K562 (cell line): ENCODE measurements around the gene DYRK1A. TPM values are rescaled to one million over a fixed set of nuclear protein-coding genes. Genes with fewer than 3 reads are reported as not detected.

Experiments used
- C11orf30 ChIP-seq: fragments of 450-650 bp; IDR thresholded peaks from 2 replicates; pipeline ENCODE4 v1.6.1; 2016; ENCODE audit warnings: low read depth, mild to moderate bottlenecking
- CBFB ChIP-seq: sonication (generic); formaldehyde crosslinking; IDR thresholded peaks from 2 replicates; pipeline ENCODE4 v1.4.0; 2020; ENCODE audit warnings: mild to moderate bottlenecking, missing genetic modification reagents
- CEBPG ChIP-seq, 3 experiments: fragments of 200-800 bp in 1 of 3; sonication (Bioruptor generic) in 1 of 3; sonication (generic) in 1 of 3; formaldehyde crosslinking in 1 of 3; IDR thresholded peaks in 2 of 3; conservative IDR thresholded peaks in 1 of 3; 2 replicates each; pipeline versions ENCODE4 v1.6.1 to v1.8.0; 2016 to 2022; ENCODE audit warnings: missing compliant biosample characterization in 2 of 3, missing genetic modification characterization in 2 of 3, mild to moderate bottlenecking in 1 of 3, missing genetic modification reagents in 1 of 3
- GABPB1 ChIP-seq: sonication (generic); formaldehyde crosslinking; IDR thresholded peaks from 2 replicates; pipeline ENCODE4 v1.8.0; 2022; ENCODE audit warnings: mild to moderate bottlenecking, missing genetic modification reagents
- HIVEP1 ChIP-seq: fragments of 250-450 bp; sonication (Bioruptor Pico); IDR thresholded peaks from 2 replicates; pipeline ENCODE4 v1.4.0; 2020; ENCODE audit warnings: mild to moderate bottlenecking
- HNRNPK ChIP-seq: fragments of 200-400 bp; formaldehyde crosslinking; IDR thresholded peaks from one replicate; pipeline ENCODE4 v1.6.1; 2018; ENCODE audit warnings: mild to moderate bottlenecking, low read depth, low read length; ENCODE audit not compliant: poor library complexity, severe bottlenecking
- MAZ ChIP-seq, 2 experiments: fragments of 450-650 bp in 1 of 2; sonication (generic) in 1 of 2; formaldehyde crosslinking; IDR thresholded peaks in 1 of 2; conservative IDR thresholded peaks in 1 of 2; 2 replicates each; pipeline versions ENCODE4 v1.4.0 to v1.5.0; 2020; ENCODE audit warnings: mild to moderate bottlenecking in 1 of 2, missing genetic modification reagents in 1 of 2
- NRF1 ChIP-seq, 2 experiments: fragments of 450-650 bp; IDR thresholded peaks in 1 of 2; conservative IDR thresholded peaks in 1 of 2; 2 replicates each; pipeline ENCODE4 v1.6.1; 2014; ENCODE audit warnings: mild to moderate bottlenecking in 2 of 2
- PHF8 ChIP-seq: fragments of 200-600 bp; sonication (generic); IDR thresholded peaks from 2 replicates; pipeline ENCODE4 v1.6.1; 2012; ENCODE audit warnings: mixed run types, mild to moderate bottlenecking, inconsistent platforms, low read length, moderate library complexity, borderline replicate concordance
- POLR2G ChIP-seq: fragments of 200-400 bp; formaldehyde crosslinking; IDR thresholded peaks from 2 replicates; pipeline ENCODE4 v1.6.1; 2017; ENCODE audit warnings: low read depth, mild to moderate bottlenecking, antibody characterized with exemption, low read length, moderate library complexity
- YBX1 ChIP-seq: fragments of 450-650 bp; IDR thresholded peaks from 2 replicates; pipeline ENCODE4 v1.7.1; 2016; ENCODE audit warnings: mild to moderate bottlenecking
- ZNF232 ChIP-seq: sonication (generic); formaldehyde crosslinking; IDR thresholded peaks from 2 replicates; pipeline ENCODE4 v1.8.0; 2022; ENCODE audit warnings: mild to moderate bottlenecking, missing genetic modification reagents
- ZNF354B ChIP-seq: fragments of 250-450 bp; sonication (Bioruptor Pico); IDR thresholded peaks from 2 replicates; pipeline ENCODE4 v1.4.0; 2020
- ZNF586 ChIP-seq: fragments of 450-650 bp; formaldehyde crosslinking; conservative IDR thresholded peaks from 2 replicates; pipeline ENCODE4 v1.4.0; 2020; ENCODE audit warnings: mild to moderate bottlenecking, moderate library complexity
- ZNF76 ChIP-seq: fragments of 250-450 bp; sonication (Bioruptor Pico); IDR thresholded peaks from 2 replicates; pipeline ENCODE4 v1.4.0; 2020; ENCODE audit warnings: mild to moderate bottlenecking, moderate library complexity, borderline replicate concordance
- polyA plus RNA-seq, 8 experiments: library from polyadenylated mRNA; depleted of rRNA in 4 of 8; stranded (reverse) in 5 of 8; unstranded in 3 of 8; fragments of >200 nt; fragmentation: Nextera tagmentation in 2 of 8; fragmentation: Illumina TruSeq in 1 of 8; extraction: Ambion mirVana in 2 of 8; extraction: Trizol in 1 of 8; gene quantifications; 2 replicates each; pipeline versions ENCODE4 v1.2.1 to v1.2.3, GENCODE V29; 2011 to 2014; ENCODE audit warnings: inconsistent platforms in 1 of 8, missing spikeins in 1 of 8
- total RNA-seq, 7 experiments: library from RNA; depleted of rRNA in 6 of 7; stranded (reverse); fragments of >200 nt in 6 of 7; fragmentation: Illumina TruSeq in 2 of 7; extraction: Trizol in 2 of 7; gene quantifications; 2 replicates each; pipeline versions ENCODE4 v1.2.1 to v1.2.3, GENCODE V29; 2011 to 2021; ENCODE audit warnings: low replicate concordance in 1 of 7
- TF ChIP-seq, protein P1 (sequence below): fragments of 450-650 bp; IDR thresholded peaks from 2 replicates; pipeline ENCODE4 v1.6.1; 2016; ENCODE audit warnings: missing biosample characterization, missing genetic modification characterization
- TF ChIP-seq, protein P2 (sequence below): sonication (generic); formaldehyde crosslinking; IDR thresholded peaks from 2 replicates; pipeline ENCODE4 v1.8.1; 2022; ENCODE audit warnings: missing genetic modification reagents
- TF ChIP-seq, protein P3 (sequence below): fragments of 450-650 bp; IDR thresholded peaks from 2 replicates; pipeline ENCODE4 v1.6.1; 2014; ENCODE audit warnings: low read depth, mild to moderate bottlenecking, moderate library complexity, borderline replicate concordance
- TF ChIP-seq, protein P4 (sequence below): fragments of 450-650 bp; formaldehyde crosslinking; conservative IDR thresholded peaks from 2 replicates; pipeline ENCODE4 v1.4.0; 2022; ENCODE audit warnings: mild to moderate bottlenecking, missing genetic modification characterization
- TF ChIP-seq, protein P5 (sequence below): fragments of 250-450 bp; sonication (Bioruptor Pico); IDR thresholded peaks from 2 replicates; pipeline ENCODE4 v1.5.0; 2021

Gene DYRK1A
- total and polyA plus RNA-seq, 9 of the 15 experiments (the other 6 are each of a cell fraction or from before 2014, with no cell fraction given): 3.7 to 64.8 (median 42.3) TPM

GRCh38 chr21:37563641-37564340 lies 197.2 kb downstream of the DYRK1A start (continued):
- TF ChIP-seq, protein P1, sequence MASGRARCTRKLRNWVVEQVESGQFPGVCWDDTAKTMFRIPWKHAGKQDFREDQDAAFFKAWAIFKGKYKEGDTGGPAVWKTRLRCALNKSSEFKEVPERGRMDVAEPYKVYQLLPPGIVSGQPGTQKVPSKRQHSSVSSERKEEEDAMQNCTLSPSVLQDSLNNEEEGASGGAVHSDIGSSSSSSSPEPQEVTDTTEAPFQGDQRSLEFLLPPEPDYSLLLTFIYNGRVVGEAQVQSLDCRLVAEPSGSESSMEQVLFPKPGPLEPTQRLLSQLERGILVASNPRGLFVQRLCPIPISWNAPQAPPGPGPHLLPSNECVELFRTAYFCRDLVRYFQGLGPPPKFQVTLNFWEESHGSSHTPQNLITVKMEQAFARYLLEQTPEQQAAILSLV: no peak
- TF ChIP-seq CEBPG (CRISPR knock-in tag; IDR thresholded peaks at IDR 0.05): peak; percentile 16; the same call in 1 of the 2 replicates
- TF ChIP-seq CEBPG (tag; conservative IDR thresholded peaks at IDR 0.05 in 1 of 2, IDR thresholded peaks at IDR 0.05 in 1 of 2): no peak
- TF ChIP-seq HNRNPK: no peak
- peak; percentile 87; the same call in 1 of the 2 replicates for TF ChIP-seq PHF8
- peak; percentile 75 for TF ChIP-seq CBFB (CRISPR knock-in tag)
- peak; percentile 95 for TF ChIP-seq POLR2G
- TF ChIP-seq, protein P2, sequence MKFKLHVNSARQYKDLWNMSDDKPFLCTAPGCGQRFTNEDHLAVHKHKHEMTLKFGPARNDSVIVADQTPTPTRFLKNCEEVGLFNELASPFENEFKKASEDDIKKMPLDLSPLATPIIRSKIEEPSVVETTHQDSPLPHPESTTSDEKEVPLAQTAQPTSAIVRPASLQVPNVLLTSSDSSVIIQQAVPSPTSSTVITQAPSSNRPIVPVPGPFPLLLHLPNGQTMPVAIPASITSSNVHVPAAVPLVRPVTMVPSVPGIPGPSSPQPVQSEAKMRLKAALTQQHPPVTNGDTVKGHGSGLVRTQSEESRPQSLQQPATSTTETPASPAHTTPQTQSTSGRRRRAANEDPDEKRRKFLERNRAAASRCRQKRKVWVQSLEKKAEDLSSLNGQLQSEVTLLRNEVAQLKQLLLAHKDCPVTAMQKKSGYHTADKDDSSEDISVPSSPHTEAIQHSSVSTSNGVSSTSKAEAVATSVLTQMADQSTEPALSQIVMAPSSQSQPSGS (CRISPR knock-in tag): no peak
- TF ChIP-seq, protein P3, sequence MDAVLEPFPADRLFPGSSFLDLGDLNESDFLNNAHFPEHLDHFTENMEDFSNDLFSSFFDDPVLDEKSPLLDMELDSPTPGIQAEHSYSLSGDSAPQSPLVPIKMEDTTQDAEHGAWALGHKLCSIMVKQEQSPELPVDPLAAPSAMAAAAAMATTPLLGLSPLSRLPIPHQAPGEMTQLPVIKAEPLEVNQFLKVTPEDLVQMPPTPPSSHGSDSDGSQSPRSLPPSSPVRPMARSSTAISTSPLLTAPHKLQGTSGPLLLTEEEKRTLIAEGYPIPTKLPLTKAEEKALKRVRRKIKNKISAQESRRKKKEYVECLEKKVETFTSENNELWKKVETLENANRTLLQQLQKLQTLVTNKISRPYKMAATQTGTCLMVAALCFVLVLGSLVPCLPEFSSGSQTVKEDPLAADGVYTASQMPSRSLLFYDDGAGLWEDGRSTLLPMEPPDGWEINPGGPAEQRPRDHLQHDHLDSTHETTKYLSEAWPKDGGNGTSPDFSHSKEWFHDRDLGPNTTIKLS: peak; percentile 90
- peak; percentile 97 for TF ChIP-seq ZNF232 (CRISPR knock-in tag)
- TF ChIP-seq ZNF76 (CRISPR knock-in tag): no peak
- no peak for TF ChIP-seq ZNF354B (CRISPR knock-in tag)
- TF ChIP-seq, protein P4, sequence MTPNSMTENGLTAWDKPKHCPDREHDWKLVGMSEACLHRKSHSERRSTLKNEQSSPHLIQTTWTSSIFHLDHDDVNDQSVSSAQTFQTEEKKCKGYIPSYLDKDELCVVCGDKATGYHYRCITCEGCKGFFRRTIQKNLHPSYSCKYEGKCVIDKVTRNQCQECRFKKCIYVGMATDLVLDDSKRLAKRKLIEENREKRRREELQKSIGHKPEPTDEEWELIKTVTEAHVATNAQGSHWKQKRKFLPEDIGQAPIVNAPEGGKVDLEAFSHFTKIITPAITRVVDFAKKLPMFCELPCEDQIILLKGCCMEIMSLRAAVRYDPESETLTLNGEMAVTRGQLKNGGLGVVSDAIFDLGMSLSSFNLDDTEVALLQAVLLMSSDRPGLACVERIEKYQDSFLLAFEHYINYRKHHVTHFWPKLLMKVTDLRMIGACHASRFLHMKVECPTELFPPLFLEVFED (CRISPR knock-in tag): no peak
- peak; percentile 95 to 96 for TF ChIP-seq NRF1 (conservative IDR thresholded peaks at IDR 0.05 in 1 of 2, IDR thresholded peaks at IDR 0.05 in 1 of 2)
- TF ChIP-seq YBX1: no peak
- peak; percentile 90 for TF ChIP-seq C11orf30
- TF ChIP-seq MAZ (CRISPR knock-in tag; conservative IDR thresholded peaks at IDR 0.05 in 1 of 2, IDR thresholded peaks at IDR 0.05 in 1 of 2): peak; percentile 58 to 72
- TF ChIP-seq, protein P5, sequence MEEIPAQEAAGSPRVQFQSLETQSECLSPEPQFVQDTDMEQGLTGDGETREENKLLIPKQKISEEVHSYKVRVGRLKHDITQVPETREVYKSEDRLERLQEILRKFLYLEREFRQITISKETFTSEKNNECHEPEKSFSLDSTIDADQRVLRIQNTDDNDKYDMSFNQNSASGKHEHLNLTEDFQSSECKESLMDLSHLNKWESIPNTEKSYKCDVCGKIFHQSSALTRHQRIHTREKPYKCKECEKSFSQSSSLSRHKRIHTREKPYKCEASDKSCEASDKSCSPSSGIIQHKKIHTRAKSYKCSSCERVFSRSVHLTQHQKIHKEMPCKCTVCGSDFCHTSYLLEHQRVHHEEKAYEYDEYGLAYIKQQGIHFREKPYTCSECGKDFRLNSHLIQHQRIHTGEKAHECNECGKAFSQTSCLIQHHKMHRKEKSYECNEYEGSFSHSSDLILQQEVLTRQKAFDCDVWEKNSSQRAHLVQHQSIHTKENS (CRISPR knock-in tag): no peak
- TF ChIP-seq ZNF586 (CRISPR knock-in tag): no peak
- peak; percentile 74 for TF ChIP-seq GABPB1
- peak; percentile 35 for TF ChIP-seq HIVEP1 (CRISPR knock-in tag)
